Activated B cell treated with CpG ODN at 0.5 μM for 24 hours (primary cell): Measurements from ENCODE around the gene SMARCC1. TPM values are rescaled to one million over a fixed set of nuclear protein-coding genes. Genes with fewer than 3 reads are reported as not detected.

Experiments
- ATAC-seq: fragments of 200-7000 bp; cut with Tn5 transposase; one replicate; pipeline ENCODE4 v1.10.0; 2021; ENCODE audit warnings: low read depth, mild to moderate bottlenecking, moderate library complexity
- CTCF ChIA-PET: fragments of 350-600 bp; sonication (Branson Sonifier 250); formaldehyde crosslinking; loops from one replicate; lab custom pipeline; 2021; ENCODE audit warnings: antibody characterized with exemption; lab: Charles Lee
- POLR2A ChIA-PET: fragments of 350-600 bp; sonication (Branson Sonifier 250); formaldehyde crosslinking; loops from one replicate; lab custom pipeline; 2021; ENCODE audit warnings: antibody characterized with exemption; lab: Charles Lee
- DNase-seq: peaks from one replicate; pipeline ENCODE4 v3.0.0; 2022
- H3K27ac Mint-ChIP-seq: one replicate; pipeline ENCODE4 v1.8.0; 2020; ENCODE audit warnings: mixed read lengths
- H3K27me3 Mint-ChIP-seq: one replicate; pipeline ENCODE4 v1.8.0; 2021; ENCODE audit warnings: mixed read lengths
- H3K36me3 Mint-ChIP-seq: one replicate; pipeline ENCODE4 v1.8.0; 2021; ENCODE audit warnings: low read depth, mixed read lengths
- H3K4me1 Mint-ChIP-seq: one replicate; pipeline ENCODE4 v1.8.0; 2021; ENCODE audit warnings: mixed read lengths
- H3K4me3 Mint-ChIP-seq: one replicate; pipeline ENCODE4 v1.8.0; 2020; ENCODE audit warnings: mild to moderate bottlenecking, mixed read lengths
- H3K9me3 Mint-ChIP-seq: one replicate; pipeline ENCODE4 v1.8.0; 2020; ENCODE audit warnings: mixed read lengths
- CTCF ChIP-seq: fragments of 200-600 bp; IDR thresholded peaks from one replicate; pipeline ENCODE4 v1.8.0; 2022; ENCODE audit warnings: antibody characterized with exemption, mild to moderate bottlenecking
- intact Hi-C: fragments of 100-400 bp; cut with micrococcal nuclease; formaldehyde crosslinking; loops from one replicate; pipeline ENCODE4 v1.15.1; 2024
- total RNA-seq: library from RNA; stranded (reverse); gene quantifications from 2 replicates; pipeline ENCODE4 v1.2.3, GENCODE V29; 2022

SMARCC1 gene
- total RNA-seq, 1 donor from 2014 or later: 136 TPM

GRCh38 chr3:47663630-47664240 lies 118.0 kb downstream of the SMARCC1 start:
- Mint-ChIP-seq H3K4me3 (no peak overlapping the region), H3K4me1 (no peaks in the 10 kb centered on the region), H3K27ac (no peak overlapping the region), H3K27me3 (no peaks in the 10 kb centered on the region), H3K9me3 (no peaks in the 10 kb centered on the region), H3K36me3 (peaks cover 64% of the 10 kb centered on the region)
- POLR2A ChIA-PET: interaction anchor here (0.6 kb wide), 1 partner anchor 159 kb away, joined by 3 read pairs; no protein-coding TSS in a partner anchor
- intact Hi-C loops: no loop called here
- CTCF ChIA-PET: no interaction called here
- no peak for DNase-seq
- no peak for ATAC-seq
- TF ChIP-seq CTCF: no peak

- CTCF ChIA-PET: no interaction called here
- no peak overlapping the region for H3K27ac Mint-ChIP-seq
- no peaks in the 10 kb centered on the region for H3K4me1 Mint-ChIP-seq
- TF ChIP-seq CTCF: no peak
- intact Hi-C loops: no loop called here
- ATAC-seq (no peak), DNase-seq (no peak)
- H3K36me3 Mint-ChIP-seq: peaks cover 72% of the 10 kb centered on the region
- H3K9me3 Mint-ChIP-seq: no peaks in the 10 kb centered on the region
- no peaks in the 10 kb centered on the region for H3K27me3 Mint-ChIP-seq
- no peak overlapping the region for H3K4me3 Mint-ChIP-seq
- POLR2A ChIA-PET: interaction anchor here (0.6 kb wide), 1 partner anchor 1294 kb away, joined by 3 read pairs; no protein-coding TSS in a partner anchor
Observed at GRCh38 chr3:47661121-47661752, 120.5 kb downstream of the SMARCC1 start.

- H3K9me3 Mint-ChIP-seq: no peaks in the 10 kb centered on the region
- no peaks in the 10 kb centered on the region for H3K4me1 Mint-ChIP-seq
- peaks cover 72% of the 10 kb centered on the region for H3K36me3 Mint-ChIP-seq
- no peak for DNase-seq
- no peak for ATAC-seq
- no peak for TF ChIP-seq CTCF
- H3K4me3 Mint-ChIP-seq: no peak overlapping the region
- H3K27ac Mint-ChIP-seq: no peak overlapping the region
- ChIA-PET POLR2A (no interaction called here), CTCF (no interaction called here)
- H3K27me3 Mint-ChIP-seq: no peaks in the 10 kb centered on the region
- intact Hi-C loops: no loop called here
Observed at GRCh38 chr3:47658444-47658843, 123.2 kb downstream of the SMARCC1 start.

GRCh38 chr3:47652142-47652541 lies 129.6 kb downstream of the SMARCC1 start:
- DNase-seq (no peak), ATAC-seq (no peak)
- ChIA-PET POLR2A (interaction anchor here (0.6 kb wide), 1 partner anchor 15 kb away, joined by 3 read pairs; no protein-coding TSS in a partner anchor), CTCF (no interaction called here)
- TF ChIP-seq CTCF: no peak
- intact Hi-C loops: no loop called here
- H3K27ac Mint-ChIP-seq: no peak overlapping the region
- no peak overlapping the region for H3K4me3 Mint-ChIP-seq
- no peaks in the 10 kb centered on the region for H3K4me1 Mint-ChIP-seq
- peaks cover 72% of the 10 kb centered on the region for H3K36me3 Mint-ChIP-seq
- no peaks in the 10 kb centered on the region for H3K27me3 Mint-ChIP-seq
- H3K9me3 Mint-ChIP-seq: no peaks in the 10 kb centered on the region

GRCh38 chr3:47650294-47650693 lies 131.4 kb downstream of the SMARCC1 start:
- intact Hi-C loops: no loop called here
- POLR2A ChIA-PET: no interaction called here
- H3K27ac Mint-ChIP-seq: no peak overlapping the region

More at GRCh38 chr3:47650294-47650693, 131.4 kb downstream of the SMARCC1 start:
- no peaks in the 10 kb centered on the region for H3K4me1 Mint-ChIP-seq
- H3K36me3 Mint-ChIP-seq: peaks cover 75% of the 10 kb centered on the region
- ATAC-seq (no peak), DNase-seq (no peak)
- TF ChIP-seq CTCF: no peak
- H3K4me3 Mint-ChIP-seq: no peak overlapping the region
- H3K9me3 Mint-ChIP-seq: no peaks in the 10 kb centered on the region
- CTCF ChIA-PET: no interaction called here
- H3K27me3 Mint-ChIP-seq: no peaks in the 10 kb centered on the region
